HG02970 (cell line): ENCODE results near the gene TMBIM1.

ENCODE experiments used
- ATAC-seq: cut with Tn5 transposase; IDR thresholded peaks from one replicate; pipeline ENCODE4 v1.9.1; 2021; ENCODE audit warnings: mild to moderate bottlenecking, moderate library complexity, moderate number of reproducible peaks; ENCODE audit not compliant: unreplicated experiment, low FRiP score

Gene TMBIM1

GRCh38 chr2:218260166-218260565, 32.1 kb downstream of the TMBIM1 start:
- no peak for ATAC-seq

- ATAC-seq, result no peak
Observed at GRCh38 chr2:218259099-218259961, 33.0 kb downstream of the TMBIM1 start.

GRCh38 chr2:218257390-218257981, 34.8 kb downstream of the TMBIM1 start:
- ATAC-seq, result peak; percentile 45

GRCh38 chr2:218256612-218257350, 35.5 kb downstream of the TMBIM1 start:
- peak; percentile 12 for ATAC-seq

GRCh38 chr2:218255446-218255845, 36.9 kb downstream of the TMBIM1 start:
- ATAC-seq, result no peak

- ATAC-seq, result no peak
Observed at GRCh38 chr2:218253232-218253625, 39.1 kb downstream of the TMBIM1 start.

GRCh38 chr2:218252509-218253231, 39.6 kb downstream of the TMBIM1 start:
- no peak for ATAC-seq

- ATAC-seq, result no peak
Observed at GRCh38 chr2:218249691-218250090, 42.6 kb downstream of the TMBIM1 start.

- no peak for ATAC-seq
Observed at GRCh38 chr2:218245214-218245613, 47.1 kb downstream of the TMBIM1 start.

- ATAC-seq, result no peak
Observed at GRCh38 chr2:218244665-218245064, 47.6 kb downstream of the TMBIM1 start.

- no peak for ATAC-seq
Observed at GRCh38 chr2:218244204-218244603, 48.1 kb downstream of the TMBIM1 start.

- ATAC-seq, result no peak
Observed at GRCh38 chr2:218238887-218239286, 53.4 kb downstream of the TMBIM1 start.

GRCh38 chr2:218236829-218237228, 55.5 kb downstream of the TMBIM1 start:
- no peak for ATAC-seq

GRCh38 chr2:218235017-218235416, 57.3 kb downstream of the TMBIM1 start:
- ATAC-seq, result no peak

GRCh38 chr2:218234521-218234920, 57.8 kb downstream of the TMBIM1 start:
- ATAC-seq, result no peak

GRCh38 chr2:218233543-218233942, 58.8 kb downstream of the TMBIM1 start:
- no peak for ATAC-seq

GRCh38 chr2:218230882-218231281, 61.4 kb downstream of the TMBIM1 start:
- no peak for ATAC-seq

GRCh38 chr2:218229851-218230250, 62.5 kb downstream of the TMBIM1 start:
- ATAC-seq, result no peak

- ATAC-seq, result peak; percentile 61
Observed at GRCh38 chr2:218229239-218229638, 63.1 kb downstream of the TMBIM1 start.

- ATAC-seq, result no peak
Observed at GRCh38 chr2:218228366-218229090, 63.8 kb downstream of the TMBIM1 start.
